Immature natural killer cell (primary cell): ENCODE measurements around the gene CPED1. TPM values are rescaled to one million over a fixed set of nuclear protein-coding genes. Genes with fewer than 3 reads are reported as not detected.
"Not testable (repeated sequence)": the region's sequence is repeated elsewhere in the genome, so short reads cannot be mapped to it uniquely, and the experiment has no call there.

ENCODE experiments used
- DNase-seq, 3 donors: peaks; one replicate each; pipeline ENCODE4 v3.0.0; 2022; ENCODE audit warnings: mixed read lengths in 1 of 3
- H3K27ac Mint-ChIP-seq, 6 donors: one replicate each; pipeline ENCODE4 v1.8.0; 2020; ENCODE audit warnings: mixed read lengths in 6 of 6, mild to moderate bottlenecking in 5 of 6, inconsistent platforms in 4 of 6, moderate library complexity in 3 of 6
- H3K27me3 Mint-ChIP-seq, 3 donors: one replicate each; pipeline ENCODE4 v1.8.0; 2020 to 2021; ENCODE audit warnings: low read depth in 3 of 3, mild to moderate bottlenecking in 3 of 3, mixed read lengths in 3 of 3, moderate library complexity in 3 of 3, inconsistent platforms in 1 of 3
- H3K36me3 Mint-ChIP-seq, 3 donors: one replicate each; pipeline ENCODE4 v1.8.0; 2020; ENCODE audit warnings: mixed read lengths in 3 of 3, inconsistent platforms in 2 of 3, mild to moderate bottlenecking in 2 of 3
- H3K4me1 Mint-ChIP-seq, 2 donors: one replicate each; pipeline ENCODE4 v1.8.0; 2020; ENCODE audit warnings: inconsistent platforms in 2 of 2, mild to moderate bottlenecking in 2 of 2, mixed read lengths in 2 of 2, moderate library complexity in 1 of 2
- H3K4me3 Mint-ChIP-seq, 5 donors: one replicate each; pipeline ENCODE4 v1.8.0; 2020; ENCODE audit warnings: mild to moderate bottlenecking in 5 of 5, mixed read lengths in 5 of 5, inconsistent platforms in 3 of 5, moderate library complexity in 3 of 5
- H3K9me3 Mint-ChIP-seq, 6 donors: one replicate each; pipeline ENCODE4 v1.8.0; 2020; ENCODE audit warnings: mild to moderate bottlenecking in 6 of 6, mixed read lengths in 6 of 6, inconsistent platforms in 4 of 6, moderate library complexity in 3 of 6
- polyA plus RNA-seq, 3 donors: library from polyadenylated mRNA; unstranded; fragments of 300-500 nt; fragmentation: Illumina TruSeq; gene quantifications; one replicate each; pipeline ENCODE4 v1.2.3, GENCODE V29; 2021

The CPED1 gene
- polyA plus RNA-seq, 3 donors from 2014 or later: 1.3 to 2.2 TPM; not detected in 1

- no peaks in the 10 kb centered on the region for H3K36me3 Mint-ChIP-seq
- H3K27ac Mint-ChIP-seq: no peak overlapping the region
- H3K4me1 Mint-ChIP-seq: no peaks in the 10 kb centered on the region
- H3K27me3 Mint-ChIP-seq: peaks cover 1 to 3% (median 2%) of the 10 kb centered on the region in 3 donors
- H3K4me3 Mint-ChIP-seq: no peak overlapping the region
- DNase-seq: no peak
- no peaks in the 10 kb centered on the region for H3K9me3 Mint-ChIP-seq
Observed at GRCh38 chr7:121169469-121169868, 181.0 kb downstream of the CPED1 start.

DNA sequence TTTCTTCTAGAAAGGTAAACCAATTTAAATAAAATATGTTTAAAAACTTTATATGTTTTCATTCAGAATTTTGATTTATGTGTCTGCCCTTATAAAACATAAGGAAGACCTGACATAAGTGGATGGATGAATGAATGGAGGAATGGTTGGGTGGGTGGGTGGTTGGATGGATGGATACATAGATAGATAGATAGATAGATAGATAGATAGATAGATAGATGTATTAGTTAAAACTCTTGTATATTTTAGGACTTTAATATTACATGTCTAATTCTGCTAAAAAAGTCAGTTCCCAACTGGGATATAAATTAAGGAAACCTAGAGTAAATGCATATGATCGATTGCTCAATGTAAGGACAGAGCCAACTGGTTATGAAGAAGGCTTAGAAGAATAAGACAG, 184.0 kb downstream of the CPED1 start:
- Mint-ChIP-seq H3K27me3 (peaks cover 0 to 5% (median 3%) of the 10 kb centered on the region in 3 donors), H3K36me3 (no peaks in the 10 kb centered on the region), H3K4me1 (no peaks in the 10 kb centered on the region), H3K27ac (no peak overlapping the region), H3K4me3 (no peak overlapping the region), H3K9me3 (peaks cover 0 to 2% (median 0%) of the 10 kb centered on the region in 6 donors)
- no peak for DNase-seq

DNA sequence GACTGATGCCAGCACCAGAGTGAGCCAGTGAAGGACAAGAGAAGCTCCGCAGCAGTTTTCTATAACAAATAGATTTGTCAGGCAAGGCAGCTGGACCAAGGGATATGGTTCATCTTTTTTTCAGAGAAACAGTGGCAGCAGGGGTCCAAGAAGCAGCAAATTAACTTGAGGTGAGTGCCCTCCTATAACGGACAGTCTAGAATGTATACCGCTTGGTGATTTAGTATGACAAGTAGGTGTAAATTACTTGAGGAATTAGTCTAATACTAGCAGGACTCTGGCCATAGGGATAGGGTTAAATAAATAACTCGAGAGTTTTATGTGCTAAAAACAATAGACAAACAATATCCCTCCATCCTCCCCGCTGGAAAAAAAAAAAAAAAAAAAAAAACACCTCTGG, 187.3 kb downstream of the CPED1 start:
- Mint-ChIP-seq H3K9me3 (peaks cover 0 to 2% (median 0%) of the 10 kb centered on the region in 6 donors), H3K4me3 (no peak overlapping the region), H3K27ac (no peak overlapping the region), H3K27me3 (peaks cover 1 to 6% (median 3%) of the 10 kb centered on the region in 3 donors), H3K4me1 (peaks cover 1 to 8% of the 10 kb centered on the region in 2 donors), H3K36me3 (no peaks in the 10 kb centered on the region)
- DNase-seq: no peak

DNA sequence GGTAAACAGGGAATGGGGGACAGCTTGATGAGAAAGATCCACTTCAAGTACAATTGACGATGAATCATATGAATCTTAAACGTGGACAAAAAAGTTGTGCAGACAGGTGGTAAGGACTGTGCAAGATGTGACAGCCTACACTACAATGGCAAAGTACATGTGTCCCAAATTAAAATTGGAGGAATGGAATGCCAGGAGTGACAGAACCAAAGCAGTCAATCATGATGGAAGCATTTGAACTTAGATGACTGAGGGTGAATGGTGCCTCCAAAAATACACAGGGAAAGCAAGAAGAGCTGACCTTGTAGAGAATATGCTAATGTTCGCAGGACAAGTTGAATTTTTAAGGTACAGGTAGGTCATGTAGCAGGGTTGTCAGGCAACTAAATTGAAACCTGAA, 189.9 kb downstream of the CPED1 start:
- DNase-seq: no peak
- peaks cover 1 to 4% (median 3%) of the 10 kb centered on the region in 3 donors for H3K27me3 Mint-ChIP-seq
- no peak overlapping the region for H3K4me3 Mint-ChIP-seq
- peaks cover 1 to 8% of the 10 kb centered on the region in 2 donors for H3K4me1 Mint-ChIP-seq
- H3K9me3 Mint-ChIP-seq: peaks cover 0 to 2% (median 0%) of the 10 kb centered on the region in 6 donors
- H3K27ac Mint-ChIP-seq: no peak overlapping the region
- H3K36me3 Mint-ChIP-seq: no peaks in the 10 kb centered on the region

DNA sequence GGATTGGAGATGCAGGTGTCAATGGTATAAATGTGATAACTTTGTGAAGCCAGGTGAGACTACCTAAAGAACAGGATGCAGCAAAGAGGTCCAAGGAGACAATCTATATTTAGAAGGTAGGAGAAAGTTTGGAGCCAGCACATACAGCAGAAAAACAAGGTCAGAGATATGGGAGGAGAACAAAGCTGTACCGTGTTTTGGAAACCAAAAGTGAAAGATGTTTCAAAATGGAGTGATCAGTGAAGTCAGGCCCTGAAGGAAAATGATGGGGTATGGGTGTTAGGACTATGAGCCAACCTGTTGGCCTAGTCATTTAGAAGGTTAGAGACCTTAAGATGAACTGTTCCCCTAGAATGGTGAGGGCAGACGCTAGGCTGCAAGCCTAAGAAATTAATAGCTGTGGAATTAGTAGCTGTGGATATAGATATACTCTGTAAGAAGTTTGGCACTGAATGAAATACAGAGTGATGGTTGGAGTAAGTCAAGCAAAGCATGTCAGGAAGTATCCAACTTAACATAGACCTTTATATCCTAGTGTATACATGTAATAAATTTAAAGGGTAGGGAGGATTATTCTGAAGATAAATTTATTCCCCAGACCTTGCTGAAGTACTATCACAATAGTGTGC, 190.5 kb downstream of the CPED1 start:
- DNase-seq: no peak
- peaks cover 1 to 8% of the 10 kb centered on the region in 2 donors for H3K4me1 Mint-ChIP-seq
- H3K9me3 Mint-ChIP-seq: peaks cover 0 to 2% (median 0%) of the 10 kb centered on the region in 6 donors
- peaks cover 1 to 3% (median 3%) of the 10 kb centered on the region in 3 donors for H3K27me3 Mint-ChIP-seq
- H3K36me3 Mint-ChIP-seq: no peaks in the 10 kb centered on the region
- no peak overlapping the region for H3K4me3 Mint-ChIP-seq
- no peak overlapping the region for H3K27ac Mint-ChIP-seq

- Mint-ChIP-seq H3K27me3 (peaks cover 0 to 3% (median 1%) of the 10 kb centered on the region in 3 donors), H3K9me3 (no peaks in the 10 kb centered on the region), H3K4me1 (peaks cover 1 to 8% of the 10 kb centered on the region in 2 donors), H3K27ac (no peak overlapping the region), H3K36me3 (no peaks in the 10 kb centered on the region), H3K4me3 (no peak overlapping the region)
- DNase-seq: no peak
Observed at GRCh38 chr7:121180436-121181063, 192.0 kb downstream of the CPED1 start.

DNA sequence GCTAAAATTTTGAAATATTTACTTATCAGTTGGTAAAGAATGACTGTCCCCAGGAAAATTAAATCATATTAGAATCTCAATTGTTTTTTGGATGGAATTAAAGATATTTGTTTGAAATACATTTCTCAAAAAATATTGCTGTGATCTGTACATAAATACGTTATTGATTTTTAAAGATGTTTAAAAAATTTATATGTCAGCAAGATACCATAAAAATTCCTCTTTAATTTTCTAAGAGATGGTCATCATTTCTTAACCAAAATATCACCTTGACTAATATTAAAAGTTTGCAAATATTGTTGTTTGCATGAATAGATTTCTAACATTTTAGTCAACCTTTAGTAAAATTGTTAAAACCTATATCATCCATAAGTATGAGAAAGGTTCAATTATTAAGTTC, 192.8 kb downstream of the CPED1 start:
- no peak for DNase-seq
- no peak overlapping the region for H3K4me3 Mint-ChIP-seq
- peaks cover 1 to 8% of the 10 kb centered on the region in 2 donors for H3K4me1 Mint-ChIP-seq
- H3K9me3 Mint-ChIP-seq: no peaks in the 10 kb centered on the region
- no peak overlapping the region for H3K27ac Mint-ChIP-seq
- H3K36me3 Mint-ChIP-seq: no peaks in the 10 kb centered on the region
- H3K27me3 Mint-ChIP-seq: peaks cover 0 to 3% (median 1%) of the 10 kb centered on the region in 3 donors

DNA sequence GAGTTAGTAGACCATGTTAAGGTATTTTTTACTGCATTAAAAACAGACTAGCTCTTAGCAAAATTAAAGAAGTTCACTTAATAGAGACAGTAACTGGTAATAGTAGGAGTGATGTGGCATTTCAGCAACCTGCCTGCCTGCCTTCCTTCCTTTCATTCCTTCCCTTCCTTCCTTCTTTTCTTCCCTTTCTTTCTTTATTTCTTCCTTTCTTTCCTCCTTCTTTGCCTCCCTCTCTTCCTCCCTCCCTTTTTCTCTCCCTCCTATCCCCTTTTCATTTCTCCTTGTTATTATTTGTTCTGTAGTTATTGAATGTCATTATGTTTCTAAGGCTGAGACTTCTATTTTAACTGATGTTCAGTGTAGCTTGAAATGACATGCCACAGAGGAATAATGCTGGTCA, 193.8 kb downstream of the CPED1 start:
- no peak for DNase-seq
- Mint-ChIP-seq H3K9me3 (no peaks in the 10 kb centered on the region), H3K4me3 (no peak overlapping the region), H3K36me3 (no peaks in the 10 kb centered on the region), H3K4me1 (peaks cover 1 to 8% of the 10 kb centered on the region in 2 donors), H3K27me3 (peaks cover 0 to 3% (median 1%) of the 10 kb centered on the region in 3 donors), H3K27ac (no peak overlapping the region)

GRCh38 chr7:121182902-121183301, 194.4 kb downstream of the CPED1 start:
- Mint-ChIP-seq H3K27ac (no peak overlapping the region), H3K4me1 (peaks cover 1 to 8% of the 10 kb centered on the region in 2 donors), H3K9me3 (no peaks in the 10 kb centered on the region), H3K36me3 (no peaks in the 10 kb centered on the region), H3K27me3 (peaks cover 0 to 3% (median 1%) of the 10 kb centered on the region in 3 donors), H3K4me3 (no peak overlapping the region)
- no peak for DNase-seq

DNA sequence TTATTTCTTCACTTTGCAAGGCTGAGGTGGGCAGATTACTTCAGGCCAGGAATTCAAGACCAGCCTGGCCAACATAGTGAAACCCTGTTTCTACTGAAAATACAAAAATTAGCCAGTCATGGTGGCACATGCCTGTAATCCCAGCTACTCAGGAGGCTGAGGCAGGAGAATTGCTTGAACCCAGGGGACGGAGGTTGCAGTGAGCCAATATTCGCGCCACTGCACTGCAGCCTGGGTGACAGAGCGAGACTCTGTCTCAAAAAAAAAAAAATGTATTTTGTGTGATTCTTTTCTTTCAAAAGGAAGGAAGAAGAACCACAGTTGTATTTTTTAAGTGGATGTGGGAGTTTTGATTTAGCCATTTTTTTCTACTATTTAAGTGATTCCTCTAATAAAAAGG, 195.4 kb downstream of the CPED1 start:
- not testable (repeated sequence) for H3K4me3 Mint-ChIP-seq, H3K27me3 Mint-ChIP-seq, H3K36me3 Mint-ChIP-seq, DNase-seq, H3K27ac Mint-ChIP-seq, H3K9me3 Mint-ChIP-seq, H3K4me1 Mint-ChIP-seq

- H3K4me3 Mint-ChIP-seq: no peak overlapping the region
- no peaks in the 10 kb centered on the region for H3K36me3 Mint-ChIP-seq
- no peak overlapping the region for H3K27ac Mint-ChIP-seq
Observed at GRCh38 chr7:121186746-121187145, 198.2 kb downstream of the CPED1 start.

DNA sequence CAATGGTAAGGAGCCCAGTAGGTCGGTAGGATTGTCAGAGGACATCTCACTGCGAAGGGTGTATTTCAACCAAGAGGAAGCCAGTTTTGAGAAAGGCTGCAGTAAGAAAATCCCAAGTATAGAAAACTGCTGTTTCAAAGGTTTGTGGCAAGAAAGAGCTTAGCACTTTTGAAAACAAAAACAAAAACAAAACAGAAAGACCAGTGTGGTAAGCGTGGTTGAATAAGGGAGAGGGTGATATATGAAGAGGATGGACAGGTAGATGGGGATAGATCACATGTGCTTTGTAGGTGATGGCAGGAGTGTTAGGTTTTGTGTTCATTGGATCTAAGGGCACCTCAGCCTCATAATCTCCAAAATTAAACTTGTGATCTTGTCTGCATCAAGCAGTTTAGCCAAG, 198.7 kb downstream of the CPED1 start:
- no peak overlapping the region for H3K27ac Mint-ChIP-seq
- H3K9me3 Mint-ChIP-seq: peaks cover 0 to 5% (median 0%) of the 10 kb centered on the region in 6 donors
- H3K36me3 Mint-ChIP-seq: no peaks in the 10 kb centered on the region
- no peaks in the 10 kb centered on the region for H3K4me1 Mint-ChIP-seq
- H3K27me3 Mint-ChIP-seq: peaks cover 1 to 4% (median 2%) of the 10 kb centered on the region in 3 donors
- DNase-seq: no peak
- no peak overlapping the region for H3K4me3 Mint-ChIP-seq

More at GRCh38 chr7:121186746-121187145, 198.2 kb downstream of the CPED1 start:
- Mint-ChIP-seq H3K9me3 (peaks cover 0 to 5% (median 0%) of the 10 kb centered on the region in 6 donors), H3K4me1 (no peaks in the 10 kb centered on the region), H3K27me3 (peaks cover 1 to 4% (median 2%) of the 10 kb centered on the region in 3 donors)
- DNase-seq: no peak

DNA sequence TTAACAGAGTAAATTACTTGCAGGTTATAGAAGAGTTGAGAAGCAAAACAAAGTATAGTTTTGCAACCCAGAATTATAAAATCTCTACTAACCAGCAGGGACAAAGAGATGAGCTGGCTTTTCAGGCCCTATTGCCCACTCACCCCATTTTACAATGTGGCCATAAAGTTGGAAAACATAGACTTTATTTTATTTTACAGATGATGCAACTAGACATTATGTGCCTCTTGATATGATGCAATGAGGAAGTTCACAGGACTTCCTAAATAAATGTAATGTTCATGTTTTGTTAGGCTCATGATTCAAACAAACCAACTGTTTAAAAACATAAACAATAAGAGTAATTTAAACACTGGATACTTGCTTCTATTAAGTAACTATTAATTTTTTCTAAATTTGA, 199.2 kb downstream of the CPED1 start:
- Mint-ChIP-seq H3K27ac (no peak overlapping the region), H3K27me3 (peaks cover 1 to 4% (median 2%) of the 10 kb centered on the region in 3 donors), H3K9me3 (peaks cover 0 to 5% (median 0%) of the 10 kb centered on the region in 6 donors), H3K4me3 (no peak overlapping the region), H3K36me3 (no peaks in the 10 kb centered on the region), H3K4me1 (no peaks in the 10 kb centered on the region)
- DNase-seq: no peak

- Mint-ChIP-seq H3K4me1 (no peaks in the 10 kb centered on the region), H3K9me3 (peaks cover 0 to 5% (median 0%) of the 10 kb centered on the region in 6 donors), H3K27ac (no peak overlapping the region), H3K4me3 (no peak overlapping the region), H3K27me3 (peaks cover 1 to 8% (median 3%) of the 10 kb centered on the region in 3 donors), H3K36me3 (no peaks in the 10 kb centered on the region)
- no peak for DNase-seq
Observed at GRCh38 chr7:121192834-121193233, 204.3 kb downstream of the CPED1 start.
